Coronary artery (tissue), 2 donors: ENCODE results near the gene NKD1.

ENCODE experiments used
- DNase-seq: peaks from one replicate; pipeline ENCODE4 v3.0.0-alpha.2; 2017; ENCODE audit warnings: low spot score
- H3K27ac ChIP-seq, 2 donors: fragments of 200-600 bp; sonication (generic); one replicate each; pipeline ENCODE4 v1.5.1; 2016 to 2019
- H3K4me3 ChIP-seq: fragments of 200-600 bp; sonication (generic); 2 replicates; pipeline ENCODE4 v1.5.1; 2016; ENCODE audit warnings: mild to moderate bottlenecking, moderate library complexity
- TF ChIP-seq, protein P1 (sequence below): fragments of 200-600 bp; sonication (generic); IDR thresholded peaks from one replicate; pipeline ENCODE4 v1.5.1; 2019; ENCODE audit warnings: antibody characterized with exemption

The NKD1 gene

DNA sequence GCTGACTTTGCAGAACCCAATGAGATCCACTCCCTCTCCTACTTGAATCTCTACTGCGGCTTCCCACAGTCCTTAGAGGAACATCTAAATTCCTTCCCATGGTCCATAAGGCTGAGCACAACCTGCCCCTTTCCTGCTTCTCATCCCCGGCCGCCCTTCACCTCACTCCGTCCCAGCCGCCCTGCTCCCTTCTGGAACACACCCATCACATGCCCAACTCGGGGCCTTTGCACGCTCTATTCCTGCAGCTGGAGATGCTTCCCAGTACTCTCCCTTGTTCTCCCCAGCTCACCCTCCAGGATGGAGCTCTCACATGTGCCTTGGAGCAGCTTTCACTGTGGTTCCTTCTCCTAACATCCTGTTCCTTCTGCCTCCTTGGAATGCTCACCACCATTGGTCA lies 23.6 kb downstream of the NKD1 start:
- no peak overlapping the region for H3K4me3 ChIP-seq
- TF ChIP-seq, protein P1, sequence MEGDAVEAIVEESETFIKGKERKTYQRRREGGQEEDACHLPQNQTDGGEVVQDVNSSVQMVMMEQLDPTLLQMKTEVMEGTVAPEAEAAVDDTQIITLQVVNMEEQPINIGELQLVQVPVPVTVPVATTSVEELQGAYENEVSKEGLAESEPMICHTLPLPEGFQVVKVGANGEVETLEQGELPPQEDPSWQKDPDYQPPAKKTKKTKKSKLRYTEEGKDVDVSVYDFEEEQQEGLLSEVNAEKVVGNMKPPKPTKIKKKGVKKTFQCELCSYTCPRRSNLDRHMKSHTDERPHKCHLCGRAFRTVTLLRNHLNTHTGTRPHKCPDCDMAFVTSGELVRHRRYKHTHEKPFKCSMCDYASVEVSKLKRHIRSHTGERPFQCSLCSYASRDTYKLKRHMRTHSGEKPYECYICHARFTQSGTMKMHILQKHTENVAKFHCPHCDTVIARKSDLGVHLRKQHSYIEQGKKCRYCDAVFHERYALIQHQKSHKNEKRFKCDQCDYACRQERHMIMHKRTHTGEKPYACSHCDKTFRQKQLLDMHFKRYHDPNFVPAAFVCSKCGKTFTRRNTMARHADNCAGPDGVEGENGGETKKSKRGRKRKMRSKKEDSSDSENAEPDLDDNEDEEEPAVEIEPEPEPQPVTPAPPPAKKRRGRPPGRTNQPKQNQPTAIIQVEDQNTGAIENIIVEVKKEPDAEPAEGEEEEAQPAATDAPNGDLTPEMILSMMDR: no peak
- DNase-seq: no peak
- no peak overlapping the region for H3K27ac ChIP-seq

DNA sequence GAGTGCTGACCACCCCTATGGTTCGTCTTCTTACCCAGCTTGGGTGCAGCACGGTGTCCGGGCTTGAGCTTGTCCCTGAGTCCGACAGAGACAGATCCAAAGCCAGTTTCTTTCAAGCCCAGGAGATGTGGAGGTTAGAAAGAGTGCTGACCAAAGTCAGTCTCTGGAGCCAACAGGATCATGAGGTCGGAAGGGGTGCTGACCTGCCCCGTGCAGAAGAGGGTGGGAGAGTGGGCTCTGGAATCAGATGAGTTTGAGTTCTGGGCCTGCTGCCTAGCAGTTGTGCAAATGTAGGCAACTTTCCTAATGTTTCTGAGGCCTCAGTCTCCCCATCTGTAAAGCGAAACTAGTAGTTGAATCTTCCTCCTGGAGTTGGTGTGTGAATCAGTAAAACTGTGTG lies 24.5 kb downstream of the NKD1 start:
- Histone ChIP-seq H3K27ac (no peak overlapping the region), H3K4me3 (no peak overlapping the region)
- TF ChIP-seq, protein P1: no peak
- DNase-seq: no peak

DNA sequence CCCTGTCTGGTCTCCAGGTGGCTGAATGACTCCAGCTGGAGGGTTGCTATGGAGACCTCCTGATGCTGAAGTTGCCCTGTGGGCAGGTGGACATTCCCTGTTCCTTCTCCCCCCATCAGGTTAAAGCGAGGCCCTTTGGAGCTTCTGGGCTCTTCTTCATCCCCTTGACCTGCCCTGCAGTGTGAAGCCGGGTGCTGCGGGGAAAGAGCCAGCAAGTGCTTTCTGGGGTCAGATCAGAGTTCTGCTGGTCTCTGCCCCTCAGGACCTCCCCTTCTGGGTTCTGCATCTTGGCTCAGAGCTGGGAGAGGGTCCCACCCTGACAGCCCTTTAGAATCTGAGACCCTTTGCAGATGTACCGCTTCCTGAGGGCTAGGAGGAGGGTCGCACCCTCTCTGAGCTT lies 25.1 kb downstream of the NKD1 start:
- DNase-seq: no peak
- Histone ChIP-seq H3K4me3 (no peak overlapping the region), H3K27ac (peak overlapping the region in 1 of 2 donors; percentile 77)
- TF ChIP-seq, protein P1: no peak

DNA sequence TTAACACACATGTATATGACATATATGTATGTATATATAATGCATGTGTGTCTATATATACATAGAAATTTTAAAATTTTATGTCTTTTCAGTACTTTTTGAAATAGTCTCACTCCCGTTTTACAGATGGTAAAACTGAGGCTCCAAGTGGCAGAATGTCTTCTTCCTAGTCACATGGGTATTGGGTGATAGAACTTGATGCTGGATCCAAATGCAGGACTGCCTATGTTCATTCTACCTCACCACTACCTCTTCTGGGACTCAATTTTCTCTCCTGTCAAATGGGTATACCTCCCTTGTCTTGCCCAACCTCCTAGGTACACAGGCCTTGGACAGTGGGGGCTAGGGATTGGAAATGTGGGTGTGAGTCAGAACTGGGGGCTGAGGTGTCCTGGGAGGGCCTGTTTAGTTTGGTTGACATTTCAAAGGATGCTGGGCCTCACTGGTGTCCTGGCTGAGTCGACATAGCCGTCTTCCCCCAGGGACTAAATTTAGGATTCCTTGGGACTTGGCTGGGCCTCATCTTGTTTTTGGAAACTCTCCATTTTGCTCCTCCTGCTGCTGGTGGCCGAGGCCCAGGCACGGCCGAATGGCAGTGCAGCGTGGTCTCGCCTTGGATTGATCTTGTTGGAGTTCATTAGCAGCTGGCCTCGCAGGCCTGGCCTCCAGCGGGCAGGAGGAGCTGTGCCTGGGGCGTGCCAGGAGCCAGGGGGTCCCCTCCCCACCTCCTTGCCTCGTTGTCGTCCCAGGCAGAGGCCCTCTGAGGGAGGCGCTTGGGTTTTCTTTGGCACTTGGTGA lies 25.9 kb downstream of the NKD1 start:
- Histone ChIP-seq H3K4me3 (no peak overlapping the region), H3K27ac (peak overlapping the region; percentile 48 to 77)
- TF ChIP-seq, protein P1: no peak
- DNase-seq: no peak

DNA sequence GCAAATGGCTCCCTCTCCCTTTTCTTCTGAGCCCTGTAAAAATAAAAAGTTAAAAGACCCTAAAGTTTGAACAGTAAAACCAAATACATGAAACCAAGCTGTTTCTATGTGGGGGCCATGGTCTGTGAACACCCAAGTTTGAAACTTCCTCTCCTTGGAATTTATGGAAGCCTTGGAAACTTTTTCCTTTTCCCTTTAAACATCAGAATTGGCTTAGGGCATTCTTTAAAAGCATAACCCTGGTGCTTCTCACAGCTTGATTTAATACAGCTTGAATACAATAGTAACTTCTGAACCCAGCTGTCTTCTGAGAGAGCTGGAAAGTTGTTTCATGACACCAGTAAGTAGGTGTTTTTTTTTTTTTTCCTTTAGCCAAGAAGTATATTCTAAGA lies 26.5 kb downstream of the NKD1 start:
- DNase-seq: no peak
- Histone ChIP-seq H3K27ac (peak overlapping the region; percentile 48 to 77), H3K4me3 (no peak overlapping the region)
- TF ChIP-seq, protein P1: no peak

DNA sequence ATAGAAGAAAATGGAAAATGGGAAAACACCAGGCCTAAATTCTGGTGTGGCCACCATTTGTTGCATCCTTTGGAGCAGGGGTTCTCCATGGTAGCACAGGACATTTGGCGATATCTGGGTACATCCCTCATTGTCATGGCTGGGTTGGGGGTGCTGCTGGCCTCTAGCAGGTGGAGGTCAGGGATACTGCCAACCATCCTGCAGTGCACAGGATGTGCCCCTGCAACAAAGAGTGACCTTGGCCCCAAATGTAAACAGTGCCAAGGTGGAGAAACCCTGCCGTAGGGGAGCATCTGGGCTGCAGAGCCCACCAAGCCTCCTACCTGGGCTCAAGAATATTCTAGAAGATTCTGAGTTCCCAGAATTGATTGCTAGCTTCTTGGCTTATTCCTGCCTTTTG lies 27.5 kb downstream of the NKD1 start:
- TF ChIP-seq, protein P1: no peak
- Histone ChIP-seq H3K4me3 (no peak overlapping the region), H3K27ac (peak overlapping the region; percentile 48 to 77)
- DNase-seq: no peak
